MM.1S (cell line): ENCODE results near the gene GNAS.

ENCODE experiments used
- DNase-seq: peaks from one replicate; pipeline ENCODE4 v3.0.0-alpha.2; 2015
- H2AFZ ChIP-seq: fragments of 300-600 bp; sonication (generic); 2 replicates; pipeline ENCODE4 v1.6.0; 2016; ENCODE audit warnings: antibody characterized with exemption, low read length
- H3F3A ChIP-seq: fragments of 300-600 bp; sonication (generic); 2 replicates; pipeline ENCODE4 v1.6.1; 2016; ENCODE audit warnings: mild to moderate bottlenecking, antibody characterized with exemption, low read length, moderate library complexity, mixed read lengths; ENCODE audit not compliant: insufficient read depth
- H3K27ac ChIP-seq: fragments of 300-600 bp; sonication (generic); 2 replicates; pipeline ENCODE4 v1.5.1; 2016; ENCODE audit warnings: mild to moderate bottlenecking, low read length
- H3K27me3 ChIP-seq: fragments of 300-600 bp; sonication (generic); replicated peaks from 2 replicates; pipeline ENCODE4 v1.6.0; 2016; ENCODE audit warnings: low read length; ENCODE audit not compliant: insufficient read depth
- H3K36me3 ChIP-seq: fragments of 300-600 bp; sonication (generic); replicated peaks from 2 replicates; pipeline ENCODE4 v1.6.1; 2016; ENCODE audit warnings: mild to moderate bottlenecking, low read length, mixed read lengths; ENCODE audit not compliant: insufficient read depth
- H3K4me1 ChIP-seq: fragments of 300-600 bp; sonication (generic); 2 replicates; pipeline ENCODE4 v1.6.1; 2016; ENCODE audit warnings: low read length, mixed read lengths
- H3K4me2 ChIP-seq: fragments of 300-600 bp; sonication (generic); 2 replicates; pipeline ENCODE4 v1.6.0; 2016; ENCODE audit warnings: low read depth, low read length
- H3K4me3 ChIP-seq: fragments of 300-600 bp; sonication (generic); 2 replicates; pipeline ENCODE4 v1.5.1; 2016; ENCODE audit warnings: low read length, mixed read lengths
- H3K79me2 ChIP-seq: fragments of 300-600 bp; sonication (generic); 2 replicates; pipeline ENCODE4 v1.6.1; 2016; ENCODE audit warnings: mixed run types, low read length, mixed read lengths
- H3K9ac ChIP-seq: fragments of 300-600 bp; sonication (generic); 2 replicates; pipeline ENCODE4 v1.6.1; 2016; ENCODE audit warnings: low read length, mixed read lengths
- H3K9me2 ChIP-seq: fragments of 300-600 bp; sonication (generic); replicated peaks from 2 replicates; pipeline ENCODE4 v1.6.1; 2016; ENCODE audit warnings: mild to moderate bottlenecking, low read length, mixed read lengths; ENCODE audit not compliant: insufficient read depth
- H3K9me3 ChIP-seq: fragments of 300-600 bp; sonication (generic); replicated peaks from 2 replicates; pipeline ENCODE4 v1.6.1; 2016; ENCODE audit warnings: mild to moderate bottlenecking, low read length, mixed read lengths; ENCODE audit not compliant: insufficient read depth
- H4K20me1 ChIP-seq: fragments of 300-600 bp; sonication (generic); 2 replicates; pipeline ENCODE4 v1.6.1; 2016; ENCODE audit warnings: mild to moderate bottlenecking, low read length, moderate library complexity, mixed read lengths; ENCODE audit not compliant: insufficient read depth
- EZH2 ChIP-seq: fragments of 300-600 bp; sonication (generic); optimal IDR thresholded peaks from 2 replicates; pipeline ENCODE3; 2017; ENCODE audit warnings: low read depth, mild to moderate bottlenecking, antibody characterized with exemption, low read length, mixed read lengths
- EZH2phosphoT487 ChIP-seq: fragments of 300-600 bp; sonication (generic); IDR thresholded peaks from 2 replicates; pipeline ENCODE4 v1.6.1; 2018; ENCODE audit warnings: antibody characterized with exemption, low read length
- TF ChIP-seq, protein P1 (sequence below): fragments of 300-600 bp; sonication (generic); IDR thresholded peaks from 2 replicates; pipeline ENCODE4 v1.5.1; 2016; ENCODE audit warnings: antibody characterized with exemption, low read length, mixed read lengths

The GNAS gene

DNA sequence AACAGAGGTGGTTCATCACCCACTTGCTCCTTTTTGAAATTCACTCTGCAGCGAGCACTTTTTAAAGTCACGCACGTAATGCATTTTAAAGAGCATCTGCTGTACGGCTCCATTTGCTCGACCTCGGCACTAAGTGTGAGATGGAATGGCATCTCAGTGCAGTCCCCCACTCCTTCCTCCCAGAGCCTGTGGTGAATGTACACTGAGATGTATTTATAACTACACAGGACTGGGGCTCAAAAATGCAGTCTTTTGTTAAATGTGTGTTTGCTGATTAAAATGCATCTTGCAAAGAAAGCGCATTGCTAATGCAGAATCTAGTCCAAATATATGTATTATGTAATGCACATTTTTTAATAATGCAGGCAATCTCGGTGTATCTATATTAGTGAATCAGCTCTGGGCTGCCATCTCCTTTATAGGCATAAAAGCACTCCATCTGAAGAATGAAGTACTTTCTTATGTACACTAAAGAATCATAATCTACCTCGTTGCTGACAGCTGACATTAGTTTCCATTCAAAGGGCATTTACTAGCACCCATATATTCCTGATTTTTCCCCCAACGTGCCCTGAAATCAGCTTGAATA, 15.8 kb upstream of the GNAS start:
- H3K9ac ChIP-seq, result no peak overlapping the region
- H3K36me3 ChIP-seq, result no peaks in the 10 kb centered on the region
- H3F3A ChIP-seq, result no peaks in the 10 kb centered on the region
- H3K4me2 ChIP-seq, result no peak overlapping the region
- H4K20me1 ChIP-seq, result no peaks in the 10 kb centered on the region
- TF ChIP-seq, protein P1, sequence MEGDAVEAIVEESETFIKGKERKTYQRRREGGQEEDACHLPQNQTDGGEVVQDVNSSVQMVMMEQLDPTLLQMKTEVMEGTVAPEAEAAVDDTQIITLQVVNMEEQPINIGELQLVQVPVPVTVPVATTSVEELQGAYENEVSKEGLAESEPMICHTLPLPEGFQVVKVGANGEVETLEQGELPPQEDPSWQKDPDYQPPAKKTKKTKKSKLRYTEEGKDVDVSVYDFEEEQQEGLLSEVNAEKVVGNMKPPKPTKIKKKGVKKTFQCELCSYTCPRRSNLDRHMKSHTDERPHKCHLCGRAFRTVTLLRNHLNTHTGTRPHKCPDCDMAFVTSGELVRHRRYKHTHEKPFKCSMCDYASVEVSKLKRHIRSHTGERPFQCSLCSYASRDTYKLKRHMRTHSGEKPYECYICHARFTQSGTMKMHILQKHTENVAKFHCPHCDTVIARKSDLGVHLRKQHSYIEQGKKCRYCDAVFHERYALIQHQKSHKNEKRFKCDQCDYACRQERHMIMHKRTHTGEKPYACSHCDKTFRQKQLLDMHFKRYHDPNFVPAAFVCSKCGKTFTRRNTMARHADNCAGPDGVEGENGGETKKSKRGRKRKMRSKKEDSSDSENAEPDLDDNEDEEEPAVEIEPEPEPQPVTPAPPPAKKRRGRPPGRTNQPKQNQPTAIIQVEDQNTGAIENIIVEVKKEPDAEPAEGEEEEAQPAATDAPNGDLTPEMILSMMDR, result no peak
- TF ChIP-seq EZH2 (no peak), EZH2phosphoT487 (no peak)
- no peaks in the 10 kb centered on the region for H3K79me2 ChIP-seq
- no peaks in the 10 kb centered on the region for H3K9me3 ChIP-seq
- peaks cover 77% of the 10 kb centered on the region for H3K27me3 ChIP-seq
- no peak overlapping the region for H3K4me3 ChIP-seq
- no peak overlapping the region for H3K27ac ChIP-seq
- no peak for DNase-seq
- H3K4me1 ChIP-seq, result no peaks in the 10 kb centered on the region
- no peaks in the 10 kb centered on the region for H3K9me2 ChIP-seq
- H2AFZ ChIP-seq, result no peak overlapping the region

DNA sequence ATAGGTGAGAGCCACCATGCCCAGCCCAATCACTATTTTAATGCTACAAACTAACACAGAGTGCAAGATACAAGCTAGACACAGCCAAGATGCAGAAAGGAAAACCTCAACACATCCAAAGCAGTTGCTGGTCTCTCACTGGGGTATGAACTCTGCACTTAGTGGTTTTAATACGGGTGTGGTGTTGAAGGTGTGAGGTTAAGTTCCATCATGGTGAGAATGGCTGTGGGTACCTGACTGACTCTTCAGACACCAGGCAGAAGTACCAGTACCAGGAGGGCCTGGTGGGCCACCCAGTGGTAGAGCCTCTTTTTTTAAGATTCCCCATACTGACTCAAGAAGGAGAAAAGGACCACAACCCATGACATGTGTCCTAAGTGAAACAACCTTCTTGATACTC, 14.8 kb upstream of the GNAS start:
- Histone ChIP-seq H3K79me2 (no peaks in the 10 kb centered on the region), H3K4me3 (no peak overlapping the region), H3K9me3 (no peaks in the 10 kb centered on the region), H3K9ac (no peak overlapping the region), H3K27me3 (peaks cover 70% of the 10 kb centered on the region), H3K4me1 (no peaks in the 10 kb centered on the region), H3K36me3 (no peaks in the 10 kb centered on the region), H2AFZ (no peak overlapping the region), H4K20me1 (no peaks in the 10 kb centered on the region), H3K27ac (no peak overlapping the region), H3F3A (no peaks in the 10 kb centered on the region), H3K9me2 (no peaks in the 10 kb centered on the region), H3K4me2 (no peak overlapping the region)
- TF ChIP-seq EZH2 (no peak), EZH2phosphoT487 (no peak)
- TF ChIP-seq, protein P1, result no peak
- DNase-seq, result no peak

DNA sequence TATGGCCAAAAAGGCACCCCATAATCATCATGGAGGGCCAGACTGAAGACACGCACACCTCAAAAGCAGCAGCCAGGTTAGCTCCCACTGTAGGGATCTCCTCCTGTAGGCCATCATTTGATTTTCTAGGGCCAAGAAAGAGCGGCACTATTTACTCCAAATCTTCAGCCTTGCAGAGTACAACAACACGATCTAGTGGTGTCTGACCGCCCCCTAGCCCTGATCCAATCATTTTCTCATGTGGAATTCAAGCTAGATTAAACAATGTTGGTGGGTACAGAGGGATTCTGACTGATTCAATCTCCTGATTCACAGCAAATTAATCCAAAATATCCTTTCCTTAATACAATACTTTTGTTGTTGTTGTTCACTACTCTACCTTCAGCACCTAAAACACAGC, 14.3 kb upstream of the GNAS start:
- Histone ChIP-seq H3K9me2 (no peaks in the 10 kb centered on the region), H4K20me1 (no peaks in the 10 kb centered on the region), H3K4me2 (no peak overlapping the region), H3K27me3 (peaks cover 66% of the 10 kb centered on the region), H3K9me3 (no peaks in the 10 kb centered on the region), H3K9ac (no peak overlapping the region), H2AFZ (no peak overlapping the region), H3K4me3 (no peak overlapping the region), H3K79me2 (no peaks in the 10 kb centered on the region), H3F3A (no peaks in the 10 kb centered on the region), H3K36me3 (no peaks in the 10 kb centered on the region), H3K4me1 (no peaks in the 10 kb centered on the region), H3K27ac (no peak overlapping the region)
- DNase-seq, result no peak
- TF ChIP-seq, protein P1, result no peak
- TF ChIP-seq EZH2phosphoT487 (no peak), EZH2 (no peak)
